GM23338 (cell line): ENCODE data around the gene ZNF236. TPM values are rescaled to one million over a fixed set of nuclear protein-coding genes. Genes with fewer than 3 reads are reported as not detected.

ENCODE experiments used
- ATAC-seq: fragments of 200-7000 bp; cut with Tn5 transposase; 3 replicates; pipeline ENCODE4 v1.9.1; 2020
- DNase-seq: peaks from one replicate; pipeline ENCODE4 v3.0.0-alpha.2; 2015; ENCODE audit warnings: low spot score
- H2AFZ ChIP-seq: fragments of 200-600 bp; sonication (generic); 2 replicates; pipeline ENCODE4 v1.8.0; 2016; ENCODE audit warnings: antibody characterized with exemption, mild to moderate bottlenecking, moderate library complexity
- H3F3A ChIP-seq: fragments of 200-600 bp; sonication (generic); replicated peaks from 2 replicates; pipeline ENCODE4 v1.8.0; 2017; ENCODE audit warnings: antibody characterized with exemption, mixed run types, low read depth
- H3K27ac ChIP-seq: fragments of 200-600 bp; sonication (generic); 2 replicates; pipeline ENCODE4 v1.6.1; 2016; ENCODE audit warnings: low read depth
- H3K27me3 ChIP-seq: fragments of 200-600 bp; sonication (generic); 2 replicates; pipeline ENCODE4 v1.8.0; 2016; ENCODE audit warnings: mild to moderate bottlenecking, mixed run types, moderate library complexity; ENCODE audit not compliant: insufficient read depth
- H3K36me3 ChIP-seq: fragments of 200-600 bp; sonication (generic); 2 replicates; pipeline ENCODE4 v1.8.0; 2016; ENCODE audit warnings: mild to moderate bottlenecking; ENCODE audit not compliant: insufficient read depth
- H3K4me1 ChIP-seq: fragments of 200-600 bp; sonication (generic); 2 replicates; pipeline ENCODE4 v1.8.0; 2016; ENCODE audit warnings: mild to moderate bottlenecking, moderate library complexity; ENCODE audit not compliant: insufficient read depth
- H3K4me2 ChIP-seq: fragments of 200-600 bp; sonication (generic); 2 replicates; pipeline ENCODE4 v1.7.1; 2017; ENCODE audit warnings: mixed run types
- H3K4me3 ChIP-seq: fragments of 200-600 bp; sonication (generic); 2 replicates; pipeline ENCODE4 v1.6.1; 2016; ENCODE audit warnings: mixed run types
- H3K79me2 ChIP-seq: fragments of 200-600 bp; sonication (generic); replicated peaks from 2 replicates; pipeline ENCODE4 v1.8.0; 2017; ENCODE audit warnings: mild to moderate bottlenecking; ENCODE audit not compliant: insufficient read depth
- H3K9me2 ChIP-seq: fragments of 200-600 bp; sonication (generic); 2 replicates; pipeline ENCODE4 v1.8.0; 2017; ENCODE audit not compliant: insufficient read depth
- H4K20me1 ChIP-seq: fragments of 200-600 bp; sonication (generic); replicated peaks from 2 replicates; pipeline ENCODE4 v1.8.0; 2017; ENCODE audit warnings: mild to moderate bottlenecking; ENCODE audit not compliant: insufficient read depth
- H3K27ac Mint-ChIP-seq: 2 replicates; pipeline ENCODE4 v1.8.0; 2020; ENCODE audit warnings: inconsistent platforms, mild to moderate bottlenecking, moderate library complexity, mixed read lengths
- H3K27me3 Mint-ChIP-seq: 3 replicates; pipeline ENCODE4 v1.8.0; 2022; ENCODE audit warnings: low read depth, mild to moderate bottlenecking, moderate library complexity, mixed read lengths, inconsistent platforms; ENCODE audit not compliant: insufficient read depth, poor library complexity
- H3K36me3 Mint-ChIP-seq: 3 replicates; pipeline ENCODE4 v1.8.0; 2021; ENCODE audit warnings: low read depth, mild to moderate bottlenecking, inconsistent platforms, moderate library complexity, mixed read lengths
- H3K4me1 Mint-ChIP-seq: 3 replicates; pipeline ENCODE4 v1.8.0; 2020; ENCODE audit warnings: mild to moderate bottlenecking, inconsistent platforms, mixed read lengths
- H3K4me3 Mint-ChIP-seq: 3 replicates; pipeline ENCODE4 v1.8.0; 2021; ENCODE audit warnings: moderate library complexity, mild to moderate bottlenecking, inconsistent platforms, mixed read lengths
- H3K9me3 Mint-ChIP-seq: 3 replicates; pipeline ENCODE4 v1.8.0; 2020; ENCODE audit warnings: moderate library complexity, mild to moderate bottlenecking, inconsistent platforms, mixed read lengths
- CREB1 ChIP-seq: fragments of 250-450 bp; sonication (Bioruptor Pico); IDR thresholded peaks from 2 replicates; pipeline ENCODE4 v1.5.0; 2020; ENCODE audit warnings: low read depth, mild to moderate bottlenecking, moderate library complexity
- CTCF ChIP-seq, 2 experiments: fragments of 200-600 bp in 1 of 2; sonication (generic) in 1 of 2; conservative IDR thresholded peaks; 2 replicates each; pipeline versions ENCODE4 v1.5.1 to v1.6.1; 2016 to 2017; ENCODE audit warnings: antibody characterized with exemption in 2 of 2, low read depth in 2 of 2, mild to moderate bottlenecking in 2 of 2, moderate library complexity in 1 of 2
- EZH2 ChIP-seq: fragments of 200-600 bp; sonication (generic); IDR thresholded peaks from one replicate; pipeline ENCODE4 v1.8.0; 2017; ENCODE audit warnings: antibody characterized with exemption, mild to moderate bottlenecking, low read depth; ENCODE audit not compliant: unreplicated experiment
- EZH2phosphoT487 ChIP-seq: fragments of 200-600 bp; sonication (generic); IDR thresholded peaks from one replicate; pipeline ENCODE4 v1.8.1; 2018; ENCODE audit warnings: antibody characterized with exemption; ENCODE audit not compliant: unreplicated experiment
- JUNB ChIP-seq: IDR thresholded peaks from one replicate; pipeline ENCODE4 v1.6.1; 2016; ENCODE audit warnings: antibody characterized with exemption; ENCODE audit not compliant: unreplicated experiment
- NANOG ChIP-seq: IDR thresholded peaks from 2 replicates; pipeline ENCODE4 v1.6.1; 2016; ENCODE audit warnings: antibody characterized with exemption, borderline replicate concordance
- POLR2AphosphoS5 ChIP-seq: IDR thresholded peaks from 2 replicates; pipeline ENCODE4 v1.6.1; 2016; ENCODE audit warnings: antibody characterized with exemption, low read depth
- REST ChIP-seq: IDR thresholded peaks from one replicate; pipeline ENCODE4 v1.6.1; 2018; ENCODE audit warnings: antibody characterized with exemption; ENCODE audit not compliant: unreplicated experiment
- STAT1 ChIP-seq: IDR thresholded peaks from one replicate; pipeline ENCODE4 v1.6.1; 2016; ENCODE audit warnings: antibody characterized with exemption; ENCODE audit not compliant: unreplicated experiment
- ZNF114 ChIP-seq: fragments of 250-450 bp; sonication (Bioruptor Pico); IDR thresholded peaks from 2 replicates; pipeline ENCODE4 v1.5.0; 2020; ENCODE audit warnings: mild to moderate bottlenecking, moderate library complexity
- ZNF331 ChIP-seq: fragments of 250-450 bp; sonication (Bioruptor Pico); IDR thresholded peaks from 2 replicates; pipeline ENCODE4 v1.5.0; 2020; ENCODE audit warnings: low read depth, mild to moderate bottlenecking, moderate library complexity
- ZNF462 ChIP-seq: fragments of 250-450 bp; sonication (Bioruptor Pico); IDR thresholded peaks from 2 replicates; pipeline ENCODE4 v1.5.0; 2020; ENCODE audit warnings: mild to moderate bottlenecking, moderate library complexity
- polyA plus RNA-seq: library from polyadenylated mRNA; unstranded; fragments of >200 nt; fragmentation: Nextera tagmentation; extraction: Ambion mirVana; gene quantifications from 2 replicates; pipeline ENCODE4 v1.2.1, GENCODE V29; 2016
- total RNA-seq: library from RNA; depleted of rRNA; stranded (reverse); fragments of >200 nt; shearing (Covaris generic); gene quantifications from 2 replicates; pipeline ENCODE4 v1.2.3, GENCODE V29; 2014
- TF ChIP-seq, protein P1 (sequence below): IDR thresholded peaks from 2 replicates; pipeline ENCODE4 v1.6.1; 2016; ENCODE audit warnings: antibody characterized with exemption

The ZNF236 gene
- total and polyA plus RNA-seq, 2 experiments from 2014 or later = 8.9 to 16.3 TPM

DNA sequence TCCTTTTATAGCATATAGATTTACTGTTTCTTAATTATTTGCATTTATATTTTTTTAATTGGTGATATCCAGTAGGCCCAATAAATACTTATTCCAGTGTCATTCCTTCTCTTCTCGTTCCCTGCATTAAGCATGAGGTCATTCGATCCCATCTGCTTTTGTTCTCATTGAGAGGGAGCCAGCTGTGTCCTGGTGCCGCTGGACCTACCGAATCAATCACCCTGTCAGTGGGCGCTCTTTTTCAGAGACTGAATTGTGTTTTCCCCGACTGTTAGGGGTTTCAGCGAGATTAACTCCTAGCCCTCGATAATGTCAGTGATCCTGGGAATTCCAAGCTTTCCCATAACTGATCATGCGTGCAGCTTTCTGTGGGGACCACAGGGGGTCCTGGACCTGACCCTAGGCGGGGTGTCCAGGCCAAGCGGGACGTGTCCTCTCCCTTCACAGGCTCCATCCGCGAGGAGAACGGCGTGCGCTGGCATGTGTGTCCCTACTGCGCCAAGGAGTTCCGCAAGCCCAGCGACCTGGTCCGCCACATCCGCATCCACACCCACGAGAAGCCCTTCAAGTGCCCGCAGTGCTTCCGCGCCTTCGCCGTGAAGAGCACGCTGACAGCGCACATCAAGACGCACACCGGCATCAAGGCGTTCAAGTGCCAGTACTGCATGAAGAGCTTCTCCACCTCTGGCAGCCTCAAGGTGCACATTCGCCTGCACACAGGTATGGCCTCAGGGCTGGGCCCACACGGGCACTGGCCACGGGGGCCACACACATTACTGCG is 72.4 kb downstream of the ZNF236 start:
- H3K4me1 ChIP-seq = no peaks in the 10 kb centered on the region

More for the DNA sequence above, 72.4 kb downstream of the ZNF236 start:
- H4K20me1 ChIP-seq = no peaks in the 10 kb centered on the region; the same call in 1 of the 2 replicates
- TF ChIP-seq CREB1 (CRISPR knock-in tag) (no peak), NANOG (no peak), ZNF462 (CRISPR knock-in tag) (no peak), REST (no peak), STAT1 (no peak), CTCF (conservative IDR thresholded peaks at IDR 0.05; ENCODE audit: low read depth in 2 of 2) (no peak), JUNB (no peak), EZH2 (no peak), EZH2phosphoT487 (no peak), ZNF114 (no peak), POLR2AphosphoS5 (no peak), ZNF331 (CRISPR knock-in tag) (no peak)
- TF ChIP-seq, protein P1, sequence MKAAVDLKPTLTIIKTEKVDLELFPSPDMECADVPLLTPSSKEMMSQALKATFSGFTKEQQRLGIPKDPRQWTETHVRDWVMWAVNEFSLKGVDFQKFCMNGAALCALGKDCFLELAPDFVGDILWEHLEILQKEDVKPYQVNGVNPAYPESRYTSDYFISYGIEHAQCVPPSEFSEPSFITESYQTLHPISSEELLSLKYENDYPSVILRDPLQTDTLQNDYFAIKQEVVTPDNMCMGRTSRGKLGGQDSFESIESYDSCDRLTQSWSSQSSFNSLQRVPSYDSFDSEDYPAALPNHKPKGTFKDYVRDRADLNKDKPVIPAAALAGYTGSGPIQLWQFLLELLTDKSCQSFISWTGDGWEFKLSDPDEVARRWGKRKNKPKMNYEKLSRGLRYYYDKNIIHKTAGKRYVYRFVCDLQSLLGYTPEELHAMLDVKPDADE = no peak
- no peak overlapping the region for H3K27ac ChIP-seq
- no peak overlapping the region for H3K4me3 ChIP-seq
- H3K36me3 Mint-ChIP-seq = peaks cover 58% of the 10 kb centered on the region
- no peaks in the 10 kb centered on the region for H3K27me3 ChIP-seq
- H3K9me2 ChIP-seq = peaks cover 3% of the 10 kb centered on the region; the same call in 1 of the 2 replicates
- no peak overlapping the region for H3K4me3 Mint-ChIP-seq
- no peaks in the 10 kb centered on the region; the same call in 2 of the 3 replicates for H3K9me3 Mint-ChIP-seq
- no peak overlapping the region for H3K4me2 ChIP-seq
- no peaks in the 10 kb centered on the region for H3K4me1 Mint-ChIP-seq
- peaks cover 1% of the 10 kb centered on the region for H3K27me3 Mint-ChIP-seq
- no peaks in the 10 kb centered on the region for H3K79me2 ChIP-seq
- H3F3A ChIP-seq = 0 out of 2 replicates have a peak, but pooled peaks cover 12% of the 10 kb centered on the region
- ATAC-seq (no peak), DNase-seq (no peak)
- peaks cover 18% of the 10 kb centered on the region; the same call in 1 of the 2 replicates for H3K36me3 ChIP-seq
- H2AFZ ChIP-seq = no peak overlapping the region
- no peak overlapping the region for H3K27ac Mint-ChIP-seq
